K562 (cell line): ENCODE results near the gene AUNIP. TPM values are rescaled to one million over a fixed set of nuclear protein-coding genes. Genes with fewer than 3 reads are reported as not detected.

ENCODE experiments used
- JUN ChIP-seq, 2 experiments: sonication (generic) in 1 of 2; formaldehyde crosslinking in 1 of 2; IDR thresholded peaks; 2 replicates each; pipeline versions ENCODE4 v1.6.1 to v1.8.0; 2012 to 2022; ENCODE audit warnings: borderline replicate concordance in 2 of 2, mild to moderate bottlenecking in 2 of 2, improper control_type of control experiment in 1 of 2, low read depth in 1 of 2, low read length in 1 of 2, missing genetic modification reagents in 1 of 2
- NEUROD1 ChIP-seq: fragments of 150-350 bp; IDR thresholded peaks from 2 replicates; pipeline ENCODE4 v1.6.1; 2014; ENCODE audit warnings: borderline replicate concordance, low read length, low read depth; ENCODE audit not compliant: partially characterized antibody
- NONO ChIP-seq, 2 experiments: fragments of 200-400 bp in 1 of 2; fragments of 450-650 bp in 1 of 2; formaldehyde crosslinking in 1 of 2; IDR thresholded peaks; 2 replicates each; pipeline ENCODE4 v1.6.1; 2017; ENCODE audit warnings: low read depth in 2 of 2, mild to moderate bottlenecking in 2 of 2, moderate library complexity in 2 of 2, low read length in 1 of 2
- SIRT6 ChIP-seq: IDR thresholded peaks from one replicate; pipeline ENCODE4 v1.6.1; 2012; ENCODE audit warnings: low read depth, mild to moderate bottlenecking, control low read depth, inconsistent platforms, low read length, moderate library complexity
- TFAM ChIP-seq: fragments of 250-450 bp; sonication (Bioruptor Pico); conservative IDR thresholded peaks from 2 replicates; pipeline ENCODE4 v1.5.0; 2021; ENCODE audit warnings: mild to moderate bottlenecking, moderate library complexity
- ZNF134 ChIP-seq: fragments of 250-450 bp; sonication (Bioruptor Pico); conservative IDR thresholded peaks from 2 replicates; pipeline ENCODE4 v1.4.0; 2020
- ZNF146 ChIP-seq: IDR thresholded peaks from one replicate; pipeline ENCODE4 v1.6.1; 2018; ENCODE audit warnings: missing compliant biosample characterization; ENCODE audit not compliant: unreplicated experiment
- ZSCAN32 ChIP-seq: fragments of 450-650 bp; formaldehyde crosslinking; IDR thresholded peaks from 2 replicates; pipeline ENCODE4 v1.4.0; 2020; ENCODE audit warnings: mild to moderate bottlenecking, moderate library complexity
- polyA plus RNA-seq, 8 experiments: library from polyadenylated mRNA; depleted of rRNA in 4 of 8; stranded (reverse) in 5 of 8; unstranded in 3 of 8; fragments of >200 nt; fragmentation: Nextera tagmentation in 2 of 8; fragmentation: Illumina TruSeq in 1 of 8; extraction: Ambion mirVana in 2 of 8; extraction: Trizol in 1 of 8; gene quantifications; 2 replicates each; pipeline versions ENCODE4 v1.2.1 to v1.2.3, GENCODE V29; 2011 to 2014; ENCODE audit warnings: inconsistent platforms in 1 of 8, missing spikeins in 1 of 8
- total RNA-seq, 7 experiments: library from RNA; depleted of rRNA in 6 of 7; stranded (reverse); fragments of >200 nt in 6 of 7; fragmentation: Illumina TruSeq in 2 of 7; extraction: Trizol in 2 of 7; gene quantifications; 2 replicates each; pipeline versions ENCODE4 v1.2.1 to v1.2.3, GENCODE V29; 2011 to 2021; ENCODE audit warnings: low replicate concordance in 1 of 7
- TF ChIP-seq, protein P1 (sequence below): fragments of 450-650 bp; formaldehyde crosslinking; IDR thresholded peaks from 2 replicates; pipeline ENCODE4 v1.4.0; 2022; ENCODE audit warnings: missing genetic modification characterization
- TF ChIP-seq, protein P2 (sequence below): fragments of 450-650 bp; IDR thresholded peaks from 2 replicates; pipeline ENCODE4 v1.6.1; 2016; ENCODE audit warnings: mild to moderate bottlenecking, moderate library complexity
- TF ChIP-seq, protein P3 (sequence below), 3 experiments: IDR thresholded peaks in 2 of 3; conservative IDR thresholded peaks in 1 of 3; 2 replicates each; pipeline ENCODE4 v1.5.1; 2011 to 2012; ENCODE audit warnings: low read length in 3 of 3, mild to moderate bottlenecking in 3 of 3, control low read depth in 2 of 3, improper control_type of control experiment in 1 of 3, inconsistent platforms in 1 of 3, low read depth in 1 of 3, mixed read lengths in 1 of 3, moderate library complexity in 1 of 3; ENCODE audit not compliant: insufficient read depth in 2 of 3

Gene AUNIP
- total and polyA plus RNA-seq, 9 of the 15 experiments (the other 6 are each of a cell fraction or from before 2014, with no cell fraction given) = 12.1 to 53.8 (median 47.1) TPM

DNA sequence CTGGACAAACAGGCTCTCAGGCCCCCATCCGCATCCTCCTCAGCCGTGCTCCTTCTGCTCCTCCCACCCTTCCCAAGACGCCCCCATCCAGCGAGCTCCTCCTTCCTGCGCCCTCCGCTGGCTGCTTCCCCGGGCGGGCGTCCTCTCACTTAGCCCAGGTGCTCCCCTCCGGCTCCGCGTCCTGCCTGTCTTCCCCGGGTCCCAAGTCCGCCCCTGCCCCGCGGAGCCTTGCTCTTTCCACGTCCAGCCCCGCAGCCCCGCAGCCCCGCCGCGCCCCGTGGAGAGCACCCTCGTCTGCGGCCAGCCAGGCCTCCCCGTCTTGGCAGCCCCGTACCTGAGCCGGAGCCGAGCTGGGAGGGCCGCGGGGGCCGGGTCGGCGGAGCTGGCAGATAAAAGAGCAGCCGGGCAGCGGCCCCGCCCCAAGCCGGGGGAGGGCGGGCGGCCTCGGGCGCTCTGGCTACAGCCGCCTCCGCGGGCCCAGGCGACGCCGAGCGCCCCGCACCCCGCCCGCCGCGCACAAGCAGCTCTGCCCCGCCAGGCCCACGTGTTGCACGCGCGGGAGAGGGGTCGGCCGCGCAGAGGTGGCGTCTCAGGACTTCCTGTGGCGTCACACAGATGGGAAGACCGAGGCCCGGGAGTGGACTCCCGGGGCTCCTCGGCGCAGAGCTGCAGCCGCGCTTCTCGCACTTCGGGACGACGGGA, 16.0 kb upstream of the AUNIP start, which contains the start of gene PAQR7 (continued):
- TF ChIP-seq, protein P1, sequence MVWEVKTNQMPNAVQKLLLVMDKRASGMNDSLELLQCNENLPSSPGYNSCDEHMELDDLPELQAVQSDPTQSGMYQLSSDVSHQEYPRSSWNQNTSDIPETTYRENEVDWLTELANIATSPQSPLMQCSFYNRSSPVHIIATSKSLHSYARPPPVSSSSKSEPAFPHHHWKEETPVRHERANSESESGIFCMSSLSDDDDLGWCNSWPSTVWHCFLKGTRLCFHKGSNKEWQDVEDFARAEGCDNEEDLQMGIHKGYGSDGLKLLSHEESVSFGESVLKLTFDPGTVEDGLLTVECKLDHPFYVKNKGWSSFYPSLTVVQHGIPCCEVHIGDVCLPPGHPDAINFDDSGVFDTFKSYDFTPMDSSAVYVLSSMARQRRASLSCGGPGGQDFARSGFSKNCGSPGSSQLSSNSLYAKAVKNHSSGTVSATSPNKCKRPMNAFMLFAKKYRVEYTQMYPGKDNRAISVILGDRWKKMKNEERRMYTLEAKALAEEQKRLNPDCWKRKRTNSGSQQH (CRISPR knock-in tag) = no peak
- TF ChIP-seq, protein P2, sequence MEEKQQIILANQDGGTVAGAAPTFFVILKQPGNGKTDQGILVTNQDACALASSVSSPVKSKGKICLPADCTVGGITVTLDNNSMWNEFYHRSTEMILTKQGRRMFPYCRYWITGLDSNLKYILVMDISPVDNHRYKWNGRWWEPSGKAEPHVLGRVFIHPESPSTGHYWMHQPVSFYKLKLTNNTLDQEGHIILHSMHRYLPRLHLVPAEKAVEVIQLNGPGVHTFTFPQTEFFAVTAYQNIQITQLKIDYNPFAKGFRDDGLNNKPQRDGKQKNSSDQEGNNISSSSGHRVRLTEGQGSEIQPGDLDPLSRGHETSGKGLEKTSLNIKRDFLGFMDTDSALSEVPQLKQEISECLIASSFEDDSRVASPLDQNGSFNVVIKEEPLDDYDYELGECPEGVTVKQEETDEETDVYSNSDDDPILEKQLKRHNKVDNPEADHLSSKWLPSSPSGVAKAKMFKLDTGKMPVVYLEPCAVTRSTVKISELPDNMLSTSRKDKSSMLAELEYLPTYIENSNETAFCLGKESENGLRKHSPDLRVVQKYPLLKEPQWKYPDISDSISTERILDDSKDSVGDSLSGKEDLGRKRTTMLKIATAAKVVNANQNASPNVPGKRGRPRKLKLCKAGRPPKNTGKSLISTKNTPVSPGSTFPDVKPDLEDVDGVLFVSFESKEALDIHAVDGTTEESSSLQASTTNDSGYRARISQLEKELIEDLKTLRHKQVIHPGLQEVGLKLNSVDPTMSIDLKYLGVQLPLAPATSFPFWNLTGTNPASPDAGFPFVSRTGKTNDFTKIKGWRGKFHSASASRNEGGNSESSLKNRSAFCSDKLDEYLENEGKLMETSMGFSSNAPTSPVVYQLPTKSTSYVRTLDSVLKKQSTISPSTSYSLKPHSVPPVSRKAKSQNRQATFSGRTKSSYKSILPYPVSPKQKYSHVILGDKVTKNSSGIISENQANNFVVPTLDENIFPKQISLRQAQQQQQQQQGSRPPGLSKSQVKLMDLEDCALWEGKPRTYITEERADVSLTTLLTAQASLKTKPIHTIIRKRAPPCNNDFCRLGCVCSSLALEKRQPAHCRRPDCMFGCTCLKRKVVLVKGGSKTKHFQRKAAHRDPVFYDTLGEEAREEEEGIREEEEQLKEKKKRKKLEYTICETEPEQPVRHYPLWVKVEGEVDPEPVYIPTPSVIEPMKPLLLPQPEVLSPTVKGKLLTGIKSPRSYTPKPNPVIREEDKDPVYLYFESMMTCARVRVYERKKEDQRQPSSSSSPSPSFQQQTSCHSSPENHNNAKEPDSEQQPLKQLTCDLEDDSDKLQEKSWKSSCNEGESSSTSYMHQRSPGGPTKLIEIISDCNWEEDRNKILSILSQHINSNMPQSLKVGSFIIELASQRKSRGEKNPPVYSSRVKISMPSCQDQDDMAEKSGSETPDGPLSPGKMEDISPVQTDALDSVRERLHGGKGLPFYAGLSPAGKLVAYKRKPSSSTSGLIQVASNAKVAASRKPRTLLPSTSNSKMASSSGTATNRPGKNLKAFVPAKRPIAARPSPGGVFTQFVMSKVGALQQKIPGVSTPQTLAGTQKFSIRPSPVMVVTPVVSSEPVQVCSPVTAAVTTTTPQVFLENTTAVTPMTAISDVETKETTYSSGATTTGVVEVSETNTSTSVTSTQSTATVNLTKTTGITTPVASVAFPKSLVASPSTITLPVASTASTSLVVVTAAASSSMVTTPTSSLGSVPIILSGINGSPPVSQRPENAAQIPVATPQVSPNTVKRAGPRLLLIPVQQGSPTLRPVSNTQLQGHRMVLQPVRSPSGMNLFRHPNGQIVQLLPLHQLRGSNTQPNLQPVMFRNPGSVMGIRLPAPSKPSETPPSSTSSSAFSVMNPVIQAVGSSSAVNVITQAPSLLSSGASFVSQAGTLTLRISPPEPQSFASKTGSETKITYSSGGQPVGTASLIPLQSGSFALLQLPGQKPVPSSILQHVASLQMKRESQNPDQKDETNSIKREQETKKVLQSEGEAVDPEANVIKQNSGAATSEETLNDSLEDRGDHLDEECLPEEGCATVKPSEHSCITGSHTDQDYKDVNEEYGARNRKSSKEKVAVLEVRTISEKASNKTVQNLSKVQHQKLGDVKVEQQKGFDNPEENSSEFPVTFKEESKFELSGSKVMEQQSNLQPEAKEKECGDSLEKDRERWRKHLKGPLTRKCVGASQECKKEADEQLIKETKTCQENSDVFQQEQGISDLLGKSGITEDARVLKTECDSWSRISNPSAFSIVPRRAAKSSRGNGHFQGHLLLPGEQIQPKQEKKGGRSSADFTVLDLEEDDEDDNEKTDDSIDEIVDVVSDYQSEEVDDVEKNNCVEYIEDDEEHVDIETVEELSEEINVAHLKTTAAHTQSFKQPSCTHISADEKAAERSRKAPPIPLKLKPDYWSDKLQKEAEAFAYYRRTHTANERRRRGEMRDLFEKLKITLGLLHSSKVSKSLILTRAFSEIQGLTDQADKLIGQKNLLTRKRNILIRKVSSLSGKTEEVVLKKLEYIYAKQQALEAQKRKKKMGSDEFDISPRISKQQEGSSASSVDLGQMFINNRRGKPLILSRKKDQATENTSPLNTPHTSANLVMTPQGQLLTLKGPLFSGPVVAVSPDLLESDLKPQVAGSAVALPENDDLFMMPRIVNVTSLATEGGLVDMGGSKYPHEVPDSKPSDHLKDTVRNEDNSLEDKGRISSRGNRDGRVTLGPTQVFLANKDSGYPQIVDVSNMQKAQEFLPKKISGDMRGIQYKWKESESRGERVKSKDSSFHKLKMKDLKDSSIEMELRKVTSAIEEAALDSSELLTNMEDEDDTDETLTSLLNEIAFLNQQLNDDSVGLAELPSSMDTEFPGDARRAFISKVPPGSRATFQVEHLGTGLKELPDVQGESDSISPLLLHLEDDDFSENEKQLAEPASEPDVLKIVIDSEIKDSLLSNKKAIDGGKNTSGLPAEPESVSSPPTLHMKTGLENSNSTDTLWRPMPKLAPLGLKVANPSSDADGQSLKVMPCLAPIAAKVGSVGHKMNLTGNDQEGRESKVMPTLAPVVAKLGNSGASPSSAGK = peak; percentile 98
- TF ChIP-seq NONO (IDR thresholded peaks at IDR 0.05; ENCODE audit: low read depth in 2 of 2, low read length in 1 of 2) = peak; percentile 38 to 84; a peak in 3 of 4 replicates
- TF ChIP-seq, protein P3, sequence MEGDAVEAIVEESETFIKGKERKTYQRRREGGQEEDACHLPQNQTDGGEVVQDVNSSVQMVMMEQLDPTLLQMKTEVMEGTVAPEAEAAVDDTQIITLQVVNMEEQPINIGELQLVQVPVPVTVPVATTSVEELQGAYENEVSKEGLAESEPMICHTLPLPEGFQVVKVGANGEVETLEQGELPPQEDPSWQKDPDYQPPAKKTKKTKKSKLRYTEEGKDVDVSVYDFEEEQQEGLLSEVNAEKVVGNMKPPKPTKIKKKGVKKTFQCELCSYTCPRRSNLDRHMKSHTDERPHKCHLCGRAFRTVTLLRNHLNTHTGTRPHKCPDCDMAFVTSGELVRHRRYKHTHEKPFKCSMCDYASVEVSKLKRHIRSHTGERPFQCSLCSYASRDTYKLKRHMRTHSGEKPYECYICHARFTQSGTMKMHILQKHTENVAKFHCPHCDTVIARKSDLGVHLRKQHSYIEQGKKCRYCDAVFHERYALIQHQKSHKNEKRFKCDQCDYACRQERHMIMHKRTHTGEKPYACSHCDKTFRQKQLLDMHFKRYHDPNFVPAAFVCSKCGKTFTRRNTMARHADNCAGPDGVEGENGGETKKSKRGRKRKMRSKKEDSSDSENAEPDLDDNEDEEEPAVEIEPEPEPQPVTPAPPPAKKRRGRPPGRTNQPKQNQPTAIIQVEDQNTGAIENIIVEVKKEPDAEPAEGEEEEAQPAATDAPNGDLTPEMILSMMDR (IDR thresholded peaks at IDR 0.05 in 2 of 3, conservative IDR thresholded peaks at IDR 0.05 in 1 of 3; ENCODE audit: insufficient read depth in 2 of 3, low read depth in 1 of 3, low read length in 3 of 3) = peak in 2 of 3 experiments; percentile 18 to 23; a peak in 2 of 6 replicates
- TF ChIP-seq ZSCAN32 (CRISPR knock-in tag) = no peak
- TF ChIP-seq TFAM (CRISPR knock-in tag) = no peak
- TF ChIP-seq ZNF134 (CRISPR knock-in tag) = no peak
- TF ChIP-seq ZNF146 (CRISPR knock-in tag) = no peak
- no peak for TF ChIP-seq SIRT6
- no peak for TF ChIP-seq NEUROD1
- no peak for TF ChIP-seq JUN (IDR thresholded peaks at IDR 0.05; ENCODE audit: borderline replicate concordance, low read depth, low read length)
- TF ChIP-seq JUN (CRISPR knock-in tag; IDR thresholded peaks at IDR 0.05; ENCODE audit: borderline replicate concordance) = peak; percentile 94
